Loucy (cell line): Measurements from ENCODE around the gene CNOT3.

Experiments used
- H2AFZ ChIP-seq: fragments of 200-600 bp; sonication (generic); 2 replicates; pipeline ENCODE4 v1.6.0; 2016; ENCODE audit warnings: antibody characterized with exemption, mild to moderate bottlenecking, low read length, moderate library complexity
- H3F3A ChIP-seq: fragments of 200-600 bp; 2 replicates; pipeline ENCODE4 v1.6.0; 2016; ENCODE audit warnings: antibody characterized with exemption, low read depth, mild to moderate bottlenecking
- H3K27me3 ChIP-seq: fragments of 200-600 bp; sonication (generic); 2 replicates; pipeline ENCODE4 v1.6.1; 2014; ENCODE audit warnings: low read length, mild to moderate bottlenecking; ENCODE audit not compliant: insufficient read depth, poor library complexity, severe bottlenecking
- H3K36me3 ChIP-seq: fragments of 200-600 bp; sonication (generic); 2 replicates; pipeline ENCODE4 v1.6.1; 2016; ENCODE audit warnings: low read length; ENCODE audit not compliant: insufficient read depth
- H3K4me1 ChIP-seq: fragments of 200-600 bp; sonication (generic); 2 replicates; pipeline ENCODE4 v1.5.1; 2014; ENCODE audit warnings: low read length, mild to moderate bottlenecking; ENCODE audit not compliant: insufficient read depth, poor library complexity, severe bottlenecking
- H3K4me2 ChIP-seq: fragments of 200-600 bp; sonication (generic); 2 replicates; pipeline ENCODE4 v1.6.0; 2014; ENCODE audit warnings: antibody characterized with exemption, low read length, low read depth, mild to moderate bottlenecking; ENCODE audit not compliant: poor library complexity, severe bottlenecking
- H3K4me3 ChIP-seq: fragments of 200-600 bp; sonication (generic); 2 replicates; pipeline ENCODE4 v1.5.1; 2014; ENCODE audit warnings: low read length, mild to moderate bottlenecking, mixed read lengths; ENCODE audit not compliant: poor library complexity, severe bottlenecking
- H3K79me2 ChIP-seq: fragments of 200-600 bp; sonication (generic); 2 replicates; pipeline ENCODE4 v1.6.1; 2014; ENCODE audit warnings: low read length; ENCODE audit not compliant: insufficient read depth
- H3K9ac ChIP-seq: fragments of 200-600 bp; sonication (generic); 2 replicates; pipeline ENCODE4 v1.6.0; 2014; ENCODE audit warnings: mild to moderate bottlenecking, low read depth, low read length, moderate library complexity; ENCODE audit not compliant: poor library complexity, severe bottlenecking
- H3K9me2 ChIP-seq: fragments of 200-600 bp; sonication (generic); replicated peaks from 2 replicates; pipeline ENCODE4 v1.6.1; 2016; ENCODE audit warnings: low read depth, low read length, mixed read lengths
- H3K9me3 ChIP-seq: fragments of 200-600 bp; sonication (generic); 2 replicates; pipeline ENCODE4 v1.6.1; 2014; ENCODE audit warnings: mild to moderate bottlenecking, antibody characterized with exemption, low read length, low read depth; ENCODE audit not compliant: insufficient read depth
- H4K20me1 ChIP-seq: fragments of 200-600 bp; sonication (generic); 2 replicates; pipeline ENCODE4 v1.6.0; 2014; ENCODE audit warnings: antibody characterized with exemption, low read length, mild to moderate bottlenecking; ENCODE audit not compliant: insufficient read depth, poor library complexity, severe bottlenecking
- CTCF ChIP-seq: fragments of 200-600 bp; sonication (generic); conservative IDR thresholded peaks from 2 replicates; pipeline ENCODE4 v1.5.1; 2014; ENCODE audit warnings: mild to moderate bottlenecking, antibody characterized with exemption, low read length
- EZH2phosphoT487 ChIP-seq: fragments of 200-600 bp; IDR thresholded peaks from 2 replicates; pipeline ENCODE4 v1.6.1; 2018; ENCODE audit warnings: antibody characterized with exemption, mild to moderate bottlenecking, moderate library complexity, borderline replicate concordance

Gene CNOT3

GRCh38 chr19:54106716-54107115 lies 30.8 kb upstream of the CNOT3 start:
- H4K20me1 ChIP-seq = peaks cover 4% of the 10 kb centered on the region
- no peaks in the 10 kb centered on the region for H3F3A ChIP-seq
- H2AFZ ChIP-seq = no peak overlapping the region
- H3K9me2 ChIP-seq = no peaks in the 10 kb centered on the region
- no peak overlapping the region for H3K4me3 ChIP-seq
- no peak overlapping the region for H3K4me2 ChIP-seq
- H3K4me1 ChIP-seq = peaks cover 8% of the 10 kb centered on the region
- H3K9me3 ChIP-seq = no peaks in the 10 kb centered on the region
- no peaks in the 10 kb centered on the region for H3K27me3 ChIP-seq
- H3K79me2 ChIP-seq = peaks cover 34% of the 10 kb centered on the region
- TF ChIP-seq EZH2phosphoT487 (no peak), CTCF (no peak)
- H3K9ac ChIP-seq = no peak overlapping the region
- peaks cover 42% of the 10 kb centered on the region; the same call in 1 of the 2 replicates for H3K36me3 ChIP-seq

- peaks cover 42% of the 10 kb centered on the region; the same call in 1 of the 2 replicates for H3K36me3 ChIP-seq
- H4K20me1 ChIP-seq = peaks cover 4% of the 10 kb centered on the region
Measured at GRCh38 chr19:54107876-54108490, 29.6 kb upstream of the CNOT3 start.

GRCh38 chr19:54108496-54108895 lies 29.1 kb upstream of the CNOT3 start:
- Histone ChIP-seq H3K36me3 (peaks cover 42% of the 10 kb centered on the region; the same call in 1 of the 2 replicates), H3F3A (no peaks in the 10 kb centered on the region)

More at GRCh38 chr19:54107876-54108490, 29.6 kb upstream of the CNOT3 start:
- Histone ChIP-seq H3K79me2 (peaks cover 36% of the 10 kb centered on the region), H3K9me2 (no peaks in the 10 kb centered on the region), H2AFZ (no peak overlapping the region), H3K27me3 (no peaks in the 10 kb centered on the region), H3K4me2 (no peak overlapping the region), H3K9me3 (no peaks in the 10 kb centered on the region), H3K9ac (no peak overlapping the region), H3K4me3 (no peak overlapping the region), H3K4me1 (peaks cover 5% of the 10 kb centered on the region), H3F3A (no peaks in the 10 kb centered on the region)
- TF ChIP-seq EZH2phosphoT487 (no peak), CTCF (no peak)

GRCh38 chr19:54109651-54110050 lies 27.9 kb upstream of the CNOT3 start:
- no peak overlapping the region for H3K4me2 ChIP-seq
- H3K36me3 ChIP-seq = peaks cover 42% of the 10 kb centered on the region; the same call in 1 of the 2 replicates
- H3K9me2 ChIP-seq = no peaks in the 10 kb centered on the region
- H3K4me3 ChIP-seq = no peak overlapping the region
- H3K9ac ChIP-seq = no peak overlapping the region
- H3K9me3 ChIP-seq = no peaks in the 10 kb centered on the region
- H3F3A ChIP-seq = no peaks in the 10 kb centered on the region
- H2AFZ ChIP-seq = no peak overlapping the region
- no peaks in the 10 kb centered on the region for H3K27me3 ChIP-seq
- H3K79me2 ChIP-seq = peaks cover 35% of the 10 kb centered on the region
- H4K20me1 ChIP-seq = peaks cover 8% of the 10 kb centered on the region
- TF ChIP-seq EZH2phosphoT487 = no peak
- TF ChIP-seq CTCF = no peak
- peaks cover 8% of the 10 kb centered on the region for H3K4me1 ChIP-seq

More at GRCh38 chr19:54108496-54108895, 29.1 kb upstream of the CNOT3 start:
- Histone ChIP-seq H2AFZ (no peak overlapping the region), H4K20me1 (peaks cover 4% of the 10 kb centered on the region), H3K9me2 (no peaks in the 10 kb centered on the region), H3K9me3 (no peaks in the 10 kb centered on the region), H3K4me1 (peaks cover 1% of the 10 kb centered on the region), H3K79me2 (peaks cover 36% of the 10 kb centered on the region), H3K9ac (no peak overlapping the region), H3K27me3 (no peaks in the 10 kb centered on the region), H3K4me2 (no peak overlapping the region), H3K4me3 (no peak overlapping the region)
- no peak for TF ChIP-seq EZH2phosphoT487
